GM12878 (cell line): ENCODE results near the gene SLC39A1. TPM values are rescaled to one million over a fixed set of nuclear protein-coding genes. Genes with fewer than 3 reads are reported as not detected.

ENCODE experiments used
- CEBPZ ChIP-seq: fragments of 150-350 bp; IDR thresholded peaks from 2 replicates; pipeline ENCODE4 v1.6.1; 2016; ENCODE audit warnings: low read depth, low read length
- EED ChIP-seq: sonication (generic); IDR thresholded peaks from 2 replicates; pipeline ENCODE4 v1.6.1; 2016; ENCODE audit warnings: antibody characterized with exemption, low read depth
- ETV6 ChIP-seq, 2 experiments: fragments of 450-650 bp in 1 of 2; IDR thresholded peaks in 1 of 2; conservative IDR thresholded peaks in 1 of 2; 2 replicates each; pipeline ENCODE4 v1.6.1; 2014; ENCODE audit warnings: antibody characterized with exemption in 1 of 2, borderline replicate concordance in 1 of 2, low read depth in 1 of 2, mild to moderate bottlenecking in 1 of 2, moderate library complexity in 1 of 2
- HDAC6 ChIP-seq: fragments of 200-600 bp; sonication (generic); IDR thresholded peaks from one replicate; pipeline ENCODE4 v1.8.0; 2017; ENCODE audit warnings: antibody characterized with exemption; ENCODE audit not compliant: unreplicated experiment
- IKZF1 ChIP-seq: fragments of 450-650 bp; conservative IDR thresholded peaks from 2 replicates; pipeline ENCODE4 v1.6.1; 2017; ENCODE audit warnings: antibody characterized with exemption, mild to moderate bottlenecking
- JUNB ChIP-seq: IDR thresholded peaks from 2 replicates; pipeline ENCODE4 v1.6.1; 2016; ENCODE audit warnings: antibody characterized with exemption, mild to moderate bottlenecking
- KLF5 ChIP-seq: fragments of 450-650 bp; IDR thresholded peaks from 2 replicates; pipeline ENCODE4 v1.6.1; 2014; ENCODE audit warnings: mild to moderate bottlenecking; ENCODE audit not compliant: partially characterized antibody
- MLLT1 ChIP-seq: fragments of 450-650 bp; IDR thresholded peaks from 2 replicates; pipeline ENCODE4 v1.6.1; 2016; ENCODE audit warnings: mild to moderate bottlenecking
- PRDM15 ChIP-seq: fragments of 450-650 bp; formaldehyde crosslinking; IDR thresholded peaks from 2 replicates; pipeline ENCODE4 v1.4.0; 2020; ENCODE audit warnings: mild to moderate bottlenecking, moderate library complexity
- SMARCA5 ChIP-seq: fragments of 450-650 bp; IDR thresholded peaks from 2 replicates; pipeline ENCODE4 v1.6.1; 2017; ENCODE audit warnings: mild to moderate bottlenecking
- TCF7 ChIP-seq: IDR thresholded peaks from 2 replicates; pipeline ENCODE4 v1.6.1; 2014; ENCODE audit warnings: antibody characterized with exemption, borderline replicate concordance
- ZBTB33 ChIP-seq: fragments of 450-650 bp; IDR thresholded peaks from 2 replicates; pipeline ENCODE4 v1.6.1; 2017; ENCODE audit warnings: mild to moderate bottlenecking
- ZNF384 ChIP-seq: IDR thresholded peaks from 2 replicates; pipeline ENCODE4 v1.6.1; 2012; ENCODE audit warnings: low read depth, mild to moderate bottlenecking, low read length, improper control_type of control experiment, borderline replicate concordance
- polyA plus RNA-seq, 11 experiments: library from polyadenylated mRNA; depleted of rRNA in 4 of 11; unstranded in 6 of 11; stranded (reverse) in 5 of 11; fragments of >200 nt; fragmentation: Nextera tagmentation in 4 of 11; fragmentation: Illumina TruSeq in 1 of 11; extraction: Ambion mirVana in 4 of 11; extraction: Trizol in 1 of 11; gene quantifications; 1 replicate in 1 of 11; 2 replicates in 10 of 11; pipeline versions ENCODE4 v1.2.1 to v1.2.3, GENCODE V29; 2011 to 2016; ENCODE audit warnings: inconsistent platforms in 2 of 11, missing spikeins in 2 of 11, low read depth in 1 of 11
- total RNA-seq, 4 experiments: library from RNA; depleted of rRNA in 3 of 4; stranded (reverse); fragments of >200 nt in 3 of 4; fragmentation: Illumina TruSeq in 1 of 4; extraction: Trizol in 1 of 4; gene quantifications; 2 replicates each; pipeline versions ENCODE4 v1.2.1 to v1.2.3, GENCODE V29; 2013 to 2021
- TF ChIP-seq, protein P1 (sequence below): IDR thresholded peaks from 2 replicates; pipeline ENCODE4 v1.6.1; 2012; ENCODE audit warnings: mild to moderate bottlenecking, low read depth, low read length

Gene SLC39A1
- total and polyA plus RNA-seq, 10 of the 15 experiments (the other 5 are each of a cell fraction or from before 2014, with no cell fraction given) = 8.8 to 98.6 (median 72.4) TPM

GRCh38 chr1:153958111-153958960, 5.0 kb downstream of the SLC39A1 start, which contains the start of gene CRTC2 (continued):
- TF ChIP-seq ETV6 (conservative IDR thresholded peaks at IDR 0.05 in 1 of 2, IDR thresholded peaks at IDR 0.05 in 1 of 2; ENCODE audit: borderline replicate concordance in 1 of 2, low read depth in 1 of 2) = no peak; a peak in 1 of 4 replicates
- TF ChIP-seq, protein P1, sequence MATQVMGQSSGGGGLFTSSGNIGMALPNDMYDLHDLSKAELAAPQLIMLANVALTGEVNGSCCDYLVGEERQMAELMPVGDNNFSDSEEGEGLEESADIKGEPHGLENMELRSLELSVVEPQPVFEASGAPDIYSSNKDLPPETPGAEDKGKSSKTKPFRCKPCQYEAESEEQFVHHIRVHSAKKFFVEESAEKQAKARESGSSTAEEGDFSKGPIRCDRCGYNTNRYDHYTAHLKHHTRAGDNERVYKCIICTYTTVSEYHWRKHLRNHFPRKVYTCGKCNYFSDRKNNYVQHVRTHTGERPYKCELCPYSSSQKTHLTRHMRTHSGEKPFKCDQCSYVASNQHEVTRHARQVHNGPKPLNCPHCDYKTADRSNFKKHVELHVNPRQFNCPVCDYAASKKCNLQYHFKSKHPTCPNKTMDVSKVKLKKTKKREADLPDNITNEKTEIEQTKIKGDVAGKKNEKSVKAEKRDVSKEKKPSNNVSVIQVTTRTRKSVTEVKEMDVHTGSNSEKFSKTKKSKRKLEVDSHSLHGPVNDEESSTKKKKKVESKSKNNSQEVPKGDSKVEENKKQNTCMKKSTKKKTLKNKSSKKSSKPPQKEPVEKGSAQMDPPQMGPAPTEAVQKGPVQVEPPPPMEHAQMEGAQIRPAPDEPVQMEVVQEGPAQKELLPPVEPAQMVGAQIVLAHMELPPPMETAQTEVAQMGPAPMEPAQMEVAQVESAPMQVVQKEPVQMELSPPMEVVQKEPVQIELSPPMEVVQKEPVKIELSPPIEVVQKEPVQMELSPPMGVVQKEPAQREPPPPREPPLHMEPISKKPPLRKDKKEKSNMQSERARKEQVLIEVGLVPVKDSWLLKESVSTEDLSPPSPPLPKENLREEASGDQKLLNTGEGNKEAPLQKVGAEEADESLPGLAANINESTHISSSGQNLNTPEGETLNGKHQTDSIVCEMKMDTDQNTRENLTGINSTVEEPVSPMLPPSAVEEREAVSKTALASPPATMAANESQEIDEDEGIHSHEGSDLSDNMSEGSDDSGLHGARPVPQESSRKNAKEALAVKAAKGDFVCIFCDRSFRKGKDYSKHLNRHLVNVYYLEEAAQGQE = no peak
- no peak for TF ChIP-seq MLLT1
- TF ChIP-seq PRDM15 (CRISPR knock-in tag) = peak; percentile 48; the same call in 1 of the 2 replicates
- no peak for TF ChIP-seq HDAC6
- TF ChIP-seq ZNF384 = no peak
- no peak for TF ChIP-seq EED
- no peak for TF ChIP-seq TCF7
- no peak for TF ChIP-seq KLF5
- TF ChIP-seq ZBTB33 = no peak; the same call in 1 of the 2 replicates
- TF ChIP-seq IKZF1 = peak; percentile 100
- TF ChIP-seq CEBPZ = no peak
- TF ChIP-seq JUNB = no peak
- peak; percentile 58; the same call in 1 of the 2 replicates for TF ChIP-seq SMARCA5
